Activated gamma-delta T cell treated with anti-CD3 and anti-CD28 coated beads, Interleukin-2, amount 50 U/mL, for 16 hours (primary cell): ENCODE data around the gene OR7A17.

Source experiments
- DNase-seq: peaks from one replicate; pipeline ENCODE4 v3.0.0-alpha.2; 2020; ENCODE audit warnings: low read depth

OR7A17 gene

GRCh38 chr19:14886032-14886431 is at the start of gene OR7A17:
Gene OR7A17 (minus strand): TSS chr19:14886132. CDS start chr19:14881355, 4,777 bp downstream.
- DNase-seq: no peak

GRCh38 chr19:14933506-14933905 is 47.6 kb upstream of the OR7A17 start:
- no peak for DNase-seq

GRCh38 chr19:14916848-14917247 is 30.9 kb upstream of the OR7A17 start:
- DNase-seq: no peak

GRCh38 chr19:14915116-14915515 is 29.2 kb upstream of the OR7A17 start:
- no peak for DNase-seq

GRCh38 chr19:14906711-14907110 is 20.8 kb upstream of the OR7A17 start:
- no peak for DNase-seq

- no peak for DNase-seq
These were observed 15.8 kb upstream of the OR7A17 start for GRCh38 chr19:14901675-14902260.

GRCh38 chr19:14890643-14891379 is 4.9 kb upstream of the OR7A17 start:
- no peak for DNase-seq

- DNase-seq: no peak
These were observed 4.2 kb upstream of the OR7A17 start for GRCh38 chr19:14889994-14890642.

GRCh38 chr19:14871619-14872230 is 14.2 kb downstream of the OR7A17 start:
- DNase-seq: no peak

- no peak for DNase-seq
These were observed 17.4 kb downstream of the OR7A17 start for GRCh38 chr19:14868497-14868896.

- DNase-seq: no peak
These were observed 37.1 kb downstream of the OR7A17 start, which contains the start of gene OR7A10 for GRCh38 chr19:14848822-14849221. Gene OR7A10 (minus strand): TSS chr19:14848922. CDS start chr19:14841877, 7,045 bp downstream.

GRCh38 chr19:14843578-14843977 is 42.4 kb downstream of the OR7A17 start:
- no peak for DNase-seq

- no peak for DNase-seq
These were observed 42.8 kb downstream of the OR7A17 start for GRCh38 chr19:14843169-14843568.

- DNase-seq: no peak
These were observed 45.7 kb downstream of the OR7A17 start for GRCh38 chr19:14840206-14840605.

GRCh38 chr19:14837391-14837790 is 48.5 kb downstream of the OR7A17 start:
- DNase-seq: no peak

GRCh38 chr19:14835011-14835410 is 50.9 kb downstream of the OR7A17 start, which contains the start of the genes OR7A5 and OR7C1:
Gene OR7A5 (minus strand): TSS chr19:14835185. CDS start chr19:14828241, 6,944 bp downstream.
Gene OR7C1 (minus strand): TSS chr19:14835185. CDS start chr19:14800136, 35,049 bp downstream.
- no peak for DNase-seq

GRCh38 chr19:14830702-14831101 is 55.2 kb downstream of the OR7A17 start:
- no peak for DNase-seq
